ENCODE measurements around the gene DAPK1. TPM values are rescaled to one million over a fixed set of nuclear protein-coding genes. Genes with fewer than 3 reads are reported as not detected.

DAPK1 gene
- polyA plus RNA-seq, 1 donor from 2014 or later = 45.0 TPM

DNA sequence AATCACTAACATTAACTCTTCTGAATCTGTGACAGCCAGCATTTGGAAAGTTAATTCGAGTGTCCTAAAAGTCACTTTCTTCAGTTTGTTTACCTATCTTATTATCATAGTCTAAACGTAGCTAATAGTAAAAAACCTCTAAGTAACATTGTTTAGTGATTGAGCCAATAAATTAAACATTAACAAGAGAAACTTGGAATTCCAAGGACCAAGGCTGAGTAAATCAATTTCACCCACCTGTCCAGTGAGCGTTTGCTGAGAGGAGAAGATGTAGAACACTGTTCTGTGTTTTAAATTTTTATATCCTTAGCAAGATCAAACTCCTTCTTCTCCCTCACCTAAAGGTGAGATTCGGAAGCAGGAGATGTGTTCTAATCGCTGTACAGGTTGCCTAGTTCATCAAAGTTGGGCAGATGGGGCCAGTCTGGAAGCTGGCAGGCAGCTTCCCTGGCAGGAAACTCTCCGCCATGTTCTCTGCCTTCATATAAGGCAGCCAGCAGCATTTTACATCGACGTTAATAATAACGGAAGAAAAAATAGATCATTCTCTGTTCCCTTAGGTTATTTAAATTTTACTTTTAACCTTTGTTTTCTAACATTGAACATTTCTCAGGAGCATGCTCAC, 89.2 kb downstream of the DAPK1 start:
- Histone ChIP-seq H3K9me2 (ENCODE audit: insufficient read depth, low read length) (no peaks in the 10 kb centered on the region), H4K20me1 (ENCODE audit: insufficient read depth) (no peaks in the 10 kb centered on the region)

DNA sequence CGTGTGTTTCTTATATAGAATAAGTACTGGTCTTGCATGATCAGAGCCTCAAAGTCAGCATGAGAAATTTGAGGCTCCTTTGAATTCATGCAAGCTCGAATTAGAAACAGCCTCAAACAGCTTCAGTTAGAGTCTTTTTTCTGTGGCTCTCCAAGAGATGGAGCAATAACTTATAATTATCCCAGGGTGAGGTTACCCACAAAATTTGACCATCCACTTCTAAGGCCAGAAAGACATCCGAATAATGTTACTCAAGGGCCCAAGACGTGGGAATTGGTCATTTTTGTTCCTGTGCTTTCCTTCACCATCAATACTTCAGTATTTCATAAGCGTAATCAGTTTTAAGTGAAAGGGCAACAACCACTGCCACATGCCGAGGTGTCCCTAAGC, 89.7 kb downstream of the DAPK1 start:
- Histone ChIP-seq H4K20me1 (ENCODE audit: insufficient read depth) (no peaks in the 10 kb centered on the region), H3K27ac (ENCODE audit: low read length) (no peak overlapping the region), H3K9me3 (ENCODE audit: low read length) (no peaks in the 10 kb centered on the region), H3K27me3 (ENCODE audit: insufficient read depth, low read depth, low read length) (no peaks in the 10 kb centered on the region), H3K9ac (ENCODE audit: low read length) (no peak overlapping the region), H3K36me3 (ENCODE audit: insufficient read depth, low read length) (no peaks in the 10 kb centered on the region), H3K4me2 (ENCODE audit: low read length) (no peak overlapping the region), H3K79me2 (replicated peaks; ENCODE audit: insufficient read depth, low read length) (peaks cover 6% of the 10 kb centered on the region), H2AFZ (ENCODE audit: low read depth, low read length) (no peak overlapping the region), H3F3A (ENCODE audit: insufficient read depth, low read length, poor library complexity, severe bottlenecking) (no peaks in the 10 kb centered on the region), H3K4me3 (ENCODE audit: low read length) (no peak overlapping the region), H3K9me2 (ENCODE audit: insufficient read depth, low read length) (no peaks in the 10 kb centered on the region)
- TF ChIP-seq MXI1 (conservative IDR thresholded peaks at IDR 0.05; ENCODE audit: poor library complexity, severe bottlenecking) (no peak), EZH2 (IDR thresholded peaks at IDR 0.05; ENCODE audit: borderline replicate concordance, insufficient read depth, low read length, poor library complexity, severe bottlenecking) (no peak), TAF1 (IDR thresholded peaks at IDR 0.05; ENCODE audit: low read depth) (no peak), EP300 (conservative IDR thresholded peaks at IDR 0.05; ENCODE audit: poor library complexity, severe bottlenecking) (no peak), SMC3 (conservative IDR thresholded peaks at IDR 0.05; ENCODE audit: poor library complexity) (no peak), RAD21 (conservative IDR thresholded peaks at IDR 0.05) (no peak), POLR2AphosphoS5 (IDR thresholded peaks at IDR 0.05) (no peak)
- TF ChIP-seq, protein P1, sequence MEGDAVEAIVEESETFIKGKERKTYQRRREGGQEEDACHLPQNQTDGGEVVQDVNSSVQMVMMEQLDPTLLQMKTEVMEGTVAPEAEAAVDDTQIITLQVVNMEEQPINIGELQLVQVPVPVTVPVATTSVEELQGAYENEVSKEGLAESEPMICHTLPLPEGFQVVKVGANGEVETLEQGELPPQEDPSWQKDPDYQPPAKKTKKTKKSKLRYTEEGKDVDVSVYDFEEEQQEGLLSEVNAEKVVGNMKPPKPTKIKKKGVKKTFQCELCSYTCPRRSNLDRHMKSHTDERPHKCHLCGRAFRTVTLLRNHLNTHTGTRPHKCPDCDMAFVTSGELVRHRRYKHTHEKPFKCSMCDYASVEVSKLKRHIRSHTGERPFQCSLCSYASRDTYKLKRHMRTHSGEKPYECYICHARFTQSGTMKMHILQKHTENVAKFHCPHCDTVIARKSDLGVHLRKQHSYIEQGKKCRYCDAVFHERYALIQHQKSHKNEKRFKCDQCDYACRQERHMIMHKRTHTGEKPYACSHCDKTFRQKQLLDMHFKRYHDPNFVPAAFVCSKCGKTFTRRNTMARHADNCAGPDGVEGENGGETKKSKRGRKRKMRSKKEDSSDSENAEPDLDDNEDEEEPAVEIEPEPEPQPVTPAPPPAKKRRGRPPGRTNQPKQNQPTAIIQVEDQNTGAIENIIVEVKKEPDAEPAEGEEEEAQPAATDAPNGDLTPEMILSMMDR (IDR thresholded peaks at IDR 0.05; ENCODE audit: poor library complexity, severe bottlenecking) = no peak
- TF ChIP-seq, protein P2, sequence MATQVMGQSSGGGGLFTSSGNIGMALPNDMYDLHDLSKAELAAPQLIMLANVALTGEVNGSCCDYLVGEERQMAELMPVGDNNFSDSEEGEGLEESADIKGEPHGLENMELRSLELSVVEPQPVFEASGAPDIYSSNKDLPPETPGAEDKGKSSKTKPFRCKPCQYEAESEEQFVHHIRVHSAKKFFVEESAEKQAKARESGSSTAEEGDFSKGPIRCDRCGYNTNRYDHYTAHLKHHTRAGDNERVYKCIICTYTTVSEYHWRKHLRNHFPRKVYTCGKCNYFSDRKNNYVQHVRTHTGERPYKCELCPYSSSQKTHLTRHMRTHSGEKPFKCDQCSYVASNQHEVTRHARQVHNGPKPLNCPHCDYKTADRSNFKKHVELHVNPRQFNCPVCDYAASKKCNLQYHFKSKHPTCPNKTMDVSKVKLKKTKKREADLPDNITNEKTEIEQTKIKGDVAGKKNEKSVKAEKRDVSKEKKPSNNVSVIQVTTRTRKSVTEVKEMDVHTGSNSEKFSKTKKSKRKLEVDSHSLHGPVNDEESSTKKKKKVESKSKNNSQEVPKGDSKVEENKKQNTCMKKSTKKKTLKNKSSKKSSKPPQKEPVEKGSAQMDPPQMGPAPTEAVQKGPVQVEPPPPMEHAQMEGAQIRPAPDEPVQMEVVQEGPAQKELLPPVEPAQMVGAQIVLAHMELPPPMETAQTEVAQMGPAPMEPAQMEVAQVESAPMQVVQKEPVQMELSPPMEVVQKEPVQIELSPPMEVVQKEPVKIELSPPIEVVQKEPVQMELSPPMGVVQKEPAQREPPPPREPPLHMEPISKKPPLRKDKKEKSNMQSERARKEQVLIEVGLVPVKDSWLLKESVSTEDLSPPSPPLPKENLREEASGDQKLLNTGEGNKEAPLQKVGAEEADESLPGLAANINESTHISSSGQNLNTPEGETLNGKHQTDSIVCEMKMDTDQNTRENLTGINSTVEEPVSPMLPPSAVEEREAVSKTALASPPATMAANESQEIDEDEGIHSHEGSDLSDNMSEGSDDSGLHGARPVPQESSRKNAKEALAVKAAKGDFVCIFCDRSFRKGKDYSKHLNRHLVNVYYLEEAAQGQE (IDR thresholded peaks at IDR 0.05; ENCODE audit: borderline replicate concordance) = no peak

More for the DNA sequence above, 89.2 kb downstream of the DAPK1 start:
- H3K9ac ChIP-seq (ENCODE audit: low read length) = no peak overlapping the region
- no peaks in the 10 kb centered on the region for H3K36me3 ChIP-seq (ENCODE audit: insufficient read depth, low read length)
- no peaks in the 10 kb centered on the region for H3K27me3 ChIP-seq (ENCODE audit: insufficient read depth, low read depth, low read length)
- H3K9me3 ChIP-seq (ENCODE audit: low read length) = no peaks in the 10 kb centered on the region
- H3K27ac ChIP-seq (ENCODE audit: low read length) = no peak overlapping the region
- H3K4me2 ChIP-seq (ENCODE audit: low read length) = no peak overlapping the region
- no peak overlapping the region for H2AFZ ChIP-seq (ENCODE audit: low read depth, low read length)
- H3K79me2 ChIP-seq (replicated peaks; ENCODE audit: insufficient read depth, low read length) = peaks cover 6% of the 10 kb centered on the region
- TF ChIP-seq MXI1 (conservative IDR thresholded peaks at IDR 0.05; ENCODE audit: poor library complexity, severe bottlenecking) (no peak), EZH2 (IDR thresholded peaks at IDR 0.05; ENCODE audit: borderline replicate concordance, insufficient read depth, low read length, poor library complexity, severe bottlenecking) (no peak)
- TF ChIP-seq, protein P1 (IDR thresholded peaks at IDR 0.05; ENCODE audit: poor library complexity, severe bottlenecking) = no peak
- TF ChIP-seq, protein P2 (IDR thresholded peaks at IDR 0.05; ENCODE audit: borderline replicate concordance) = no peak
- no peak overlapping the region for H3K4me3 ChIP-seq (ENCODE audit: low read length)
- no peaks in the 10 kb centered on the region for H3F3A ChIP-seq (ENCODE audit: insufficient read depth, low read length, poor library complexity, severe bottlenecking)
